ENCODE results near the gene BAX.
A peak's percentile ranks its signal among the peaks of the same experiment; 100 is the strongest.

BAX gene

DNA sequence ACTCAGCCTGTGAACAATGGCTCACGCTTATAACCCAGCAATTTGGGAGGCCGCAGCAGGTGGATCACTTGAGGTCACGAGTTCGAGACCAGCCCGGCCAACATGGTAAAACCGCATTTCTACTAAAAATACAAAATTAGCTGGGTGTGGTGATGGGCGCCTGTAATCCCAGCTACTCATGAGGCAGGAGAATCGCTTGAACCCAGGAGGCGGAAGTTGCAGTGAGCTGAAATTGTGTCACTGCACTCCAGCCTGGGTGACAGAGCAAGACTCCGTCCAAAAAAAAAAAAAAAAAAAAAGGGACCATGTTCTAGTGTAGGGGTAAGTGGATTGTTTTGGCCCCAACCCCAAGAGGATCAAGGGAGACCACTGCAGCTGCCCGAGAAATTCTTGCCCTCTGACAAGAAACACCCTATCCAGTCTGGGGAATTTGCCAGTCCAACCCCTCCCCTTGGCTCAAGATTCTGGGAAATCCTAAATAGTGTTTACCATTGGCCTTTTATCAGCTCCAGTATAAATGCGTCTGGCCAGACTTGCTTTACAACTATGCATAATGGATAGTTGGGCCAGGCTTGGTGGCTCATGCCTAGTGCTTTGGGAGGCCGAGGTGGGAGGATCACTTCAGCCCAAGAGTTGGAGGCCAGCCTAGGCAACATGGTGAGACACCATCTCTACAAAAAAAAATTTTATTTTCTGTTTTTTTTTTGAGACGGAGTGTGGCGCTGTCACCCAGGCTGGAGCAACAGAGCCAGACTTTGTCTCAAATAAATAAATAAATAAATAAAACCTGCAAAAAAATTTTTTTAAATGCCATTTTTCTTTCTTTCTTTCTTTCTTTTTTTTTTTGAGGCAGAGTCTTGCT lies 26.3 kb upstream of the BAX start:
- TF ChIP-seq MAX (IDR thresholded peaks at IDR 0.05; ENCODE audit: low read depth, low read length) (no peak), POLR2A (IDR thresholded peaks at IDR 0.05; ENCODE audit: extremely low read depth, insufficient read length) (no peak), MYC (IDR thresholded peaks at IDR 0.05; ENCODE audit: low read depth, low read length) (no peak)
- TF ChIP-seq, protein P1, sequence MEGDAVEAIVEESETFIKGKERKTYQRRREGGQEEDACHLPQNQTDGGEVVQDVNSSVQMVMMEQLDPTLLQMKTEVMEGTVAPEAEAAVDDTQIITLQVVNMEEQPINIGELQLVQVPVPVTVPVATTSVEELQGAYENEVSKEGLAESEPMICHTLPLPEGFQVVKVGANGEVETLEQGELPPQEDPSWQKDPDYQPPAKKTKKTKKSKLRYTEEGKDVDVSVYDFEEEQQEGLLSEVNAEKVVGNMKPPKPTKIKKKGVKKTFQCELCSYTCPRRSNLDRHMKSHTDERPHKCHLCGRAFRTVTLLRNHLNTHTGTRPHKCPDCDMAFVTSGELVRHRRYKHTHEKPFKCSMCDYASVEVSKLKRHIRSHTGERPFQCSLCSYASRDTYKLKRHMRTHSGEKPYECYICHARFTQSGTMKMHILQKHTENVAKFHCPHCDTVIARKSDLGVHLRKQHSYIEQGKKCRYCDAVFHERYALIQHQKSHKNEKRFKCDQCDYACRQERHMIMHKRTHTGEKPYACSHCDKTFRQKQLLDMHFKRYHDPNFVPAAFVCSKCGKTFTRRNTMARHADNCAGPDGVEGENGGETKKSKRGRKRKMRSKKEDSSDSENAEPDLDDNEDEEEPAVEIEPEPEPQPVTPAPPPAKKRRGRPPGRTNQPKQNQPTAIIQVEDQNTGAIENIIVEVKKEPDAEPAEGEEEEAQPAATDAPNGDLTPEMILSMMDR (IDR thresholded peaks at IDR 0.05; ENCODE audit: low read depth, low read length) = no peak
- H3K4me3 ChIP-seq (ENCODE audit: low read depth, low read length) = no peak overlapping the region
- DNase-seq (ENCODE audit: low read depth) = no peak

DNA sequence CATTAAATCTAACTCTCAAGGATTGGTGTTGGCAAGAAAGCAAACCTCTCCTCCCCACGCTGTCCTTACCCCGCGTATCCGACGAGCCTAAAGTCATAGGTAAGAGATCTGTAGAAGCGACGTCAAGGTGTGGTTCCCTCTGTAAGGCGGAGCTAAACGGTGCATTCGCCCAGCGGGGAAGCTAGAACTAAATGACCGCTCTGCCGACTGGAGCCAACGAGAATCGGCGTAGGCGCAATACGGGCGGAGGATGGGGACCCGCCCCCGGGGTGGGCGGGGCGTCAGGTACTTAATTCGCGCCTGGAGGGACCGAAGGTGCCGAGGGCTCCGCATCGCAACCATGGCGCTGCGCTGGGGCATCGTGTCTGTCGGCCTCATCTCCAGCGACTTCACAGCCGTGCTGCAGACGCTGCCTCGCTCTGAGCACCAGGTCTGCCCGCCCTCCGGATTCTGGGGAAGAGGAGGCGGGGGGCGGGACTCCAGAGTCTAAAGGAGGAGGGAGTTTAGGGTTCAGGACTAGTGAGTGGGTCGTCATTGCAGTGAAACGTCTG lies 21.2 kb upstream of the BAX start, which contains the start of gene DHDH:
Gene DHDH, plus strand, starts transcription at position 318 of the 551 bp plus-strand sequence. Its CDS starts 23 bp downstream, at position 341.
- no peak for TF ChIP-seq MAX (IDR thresholded peaks at IDR 0.05; ENCODE audit: low read depth, low read length)
- TF ChIP-seq POLR2A (IDR thresholded peaks at IDR 0.05; ENCODE audit: extremely low read depth, insufficient read length) = no peak
- TF ChIP-seq, protein P1 (IDR thresholded peaks at IDR 0.05; ENCODE audit: low read depth, low read length) = no peak
- no peak for TF ChIP-seq MYC (IDR thresholded peaks at IDR 0.05; ENCODE audit: low read depth, low read length)
- H3K4me3 ChIP-seq (ENCODE audit: low read depth, low read length) = peak within 1 kb of the TSS; percentile 38

GRCh38 chr19:48934837-48935236 lies 19.8 kb upstream of the BAX start:
- no peak overlapping the region for H3K4me3 ChIP-seq (ENCODE audit: low read depth, low read length)
- no peak for DNase-seq (ENCODE audit: low read depth)
- no peak for TF ChIP-seq MYC (IDR thresholded peaks at IDR 0.05; ENCODE audit: low read depth, low read length)

More for the DNA sequence above, 21.2 kb upstream of the BAX start, which contains the start of gene DHDH:
- DNase-seq (ENCODE audit: low read depth) = peak; percentile 67

DNA sequence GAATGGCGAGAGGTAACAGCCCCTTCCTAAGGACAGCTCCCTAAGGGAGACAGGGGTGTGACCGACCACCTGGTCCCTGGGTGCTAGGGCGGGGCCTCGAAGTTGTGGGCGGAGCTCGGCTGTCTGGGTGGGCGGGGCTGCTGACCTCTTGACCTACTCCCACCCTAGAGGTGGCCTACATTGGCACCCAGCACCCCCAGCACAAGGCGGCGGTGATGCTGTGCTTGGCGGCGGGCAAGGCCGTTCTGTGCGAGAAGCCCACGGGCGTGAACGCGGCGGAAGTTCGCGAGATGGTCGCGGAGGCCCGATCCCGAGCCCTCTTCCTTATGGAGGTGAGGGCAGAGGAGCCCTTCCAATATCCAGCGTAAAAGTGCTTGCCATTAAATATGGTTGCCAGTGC lies 18.8 kb upstream of the BAX start:
- H3K4me3 ChIP-seq (ENCODE audit: low read depth, low read length) = no peak overlapping the region
- no peak for DNase-seq (ENCODE audit: low read depth)
- TF ChIP-seq MYC (IDR thresholded peaks at IDR 0.05; ENCODE audit: low read depth, low read length) (no peak), POLR2A (IDR thresholded peaks at IDR 0.05; ENCODE audit: extremely low read depth, insufficient read length) (no peak), MAX (IDR thresholded peaks at IDR 0.05; ENCODE audit: low read depth, low read length) (no peak)
- TF ChIP-seq, protein P1 (IDR thresholded peaks at IDR 0.05; ENCODE audit: low read depth, low read length) = no peak

- no peak overlapping the region for H3K4me3 ChIP-seq (ENCODE audit: low read depth, low read length)
- DNase-seq (ENCODE audit: low read depth) = no peak
- TF ChIP-seq POLR2A (IDR thresholded peaks at IDR 0.05; ENCODE audit: extremely low read depth, insufficient read length) (no peak), MYC (IDR thresholded peaks at IDR 0.05; ENCODE audit: low read depth, low read length) (no peak), MAX (IDR thresholded peaks at IDR 0.05; ENCODE audit: low read depth, low read length) (no peak)
- TF ChIP-seq, protein P1 (IDR thresholded peaks at IDR 0.05; ENCODE audit: low read depth, low read length) = no peak
Measured at GRCh38 chr19:48938256-48938655, 16.4 kb upstream of the BAX start.

- no peak for TF ChIP-seq MAX (IDR thresholded peaks at IDR 0.05; ENCODE audit: low read depth, low read length)
- TF ChIP-seq, protein P1 (IDR thresholded peaks at IDR 0.05; ENCODE audit: low read depth, low read length) = no peak
Measured at GRCh38 chr19:48940902-48941301, 13.8 kb upstream of the BAX start.

More at GRCh38 chr19:48940902-48941301, 13.8 kb upstream of the BAX start:
- no peak for DNase-seq (ENCODE audit: low read depth)
- no peak overlapping the region for H3K4me3 ChIP-seq (ENCODE audit: low read depth, low read length)
